HS-5 (cell line): ENCODE results near the gene LSP1.

ENCODE experiments used
- DNase-seq: peaks from one replicate; pipeline ENCODE4 v3.0.0-alpha.2; 2012; ENCODE audit warnings: low read depth

The LSP1 gene

GRCh38 chr11:1917523-1918435 is 64.9 kb downstream of the LSP1 start:
- no peak for DNase-seq

DNA sequence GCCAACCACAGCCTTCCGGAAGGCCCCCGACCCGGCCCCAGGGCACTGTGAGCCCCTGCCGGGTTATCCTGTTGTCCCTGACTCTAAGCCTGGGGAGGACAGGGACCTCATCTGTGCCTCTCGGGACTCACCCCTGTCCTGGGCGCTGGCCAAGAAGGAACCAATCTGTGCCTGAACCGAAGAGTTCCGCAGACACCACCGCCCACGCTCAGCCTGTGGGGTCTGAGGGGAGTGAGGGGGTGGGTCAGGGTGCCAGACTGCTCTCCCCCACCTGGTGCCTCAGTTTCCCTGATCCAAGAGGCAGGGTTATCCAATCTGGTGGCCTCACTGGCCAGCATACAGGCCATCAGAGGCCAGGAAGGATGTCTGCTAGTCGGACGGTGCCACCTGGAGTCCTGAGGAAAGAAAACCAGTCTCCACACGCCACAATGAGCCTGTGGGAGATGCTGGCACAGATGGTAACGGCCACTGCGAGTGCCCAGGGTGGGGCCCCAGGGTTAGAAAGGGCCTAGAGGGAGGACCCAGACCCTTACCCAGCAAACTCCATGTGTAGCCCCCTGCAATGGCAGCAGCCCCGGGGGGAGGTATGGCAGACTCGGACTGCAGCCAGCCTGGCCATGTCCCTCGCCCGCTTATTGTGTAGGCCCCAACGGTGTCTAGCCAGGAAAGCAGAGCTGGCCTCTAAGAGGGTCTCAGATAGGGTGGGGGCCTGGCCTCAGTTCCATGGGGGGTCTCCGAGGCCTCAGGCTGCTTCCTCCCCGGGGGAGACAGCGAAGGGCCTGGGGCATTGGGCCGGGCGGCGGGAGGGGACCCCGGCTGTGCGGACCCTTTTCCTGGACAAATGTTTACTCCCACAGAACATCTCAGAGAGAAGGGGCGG is 65.8 kb downstream of the LSP1 start:
- DNase-seq = no peak

DNA sequence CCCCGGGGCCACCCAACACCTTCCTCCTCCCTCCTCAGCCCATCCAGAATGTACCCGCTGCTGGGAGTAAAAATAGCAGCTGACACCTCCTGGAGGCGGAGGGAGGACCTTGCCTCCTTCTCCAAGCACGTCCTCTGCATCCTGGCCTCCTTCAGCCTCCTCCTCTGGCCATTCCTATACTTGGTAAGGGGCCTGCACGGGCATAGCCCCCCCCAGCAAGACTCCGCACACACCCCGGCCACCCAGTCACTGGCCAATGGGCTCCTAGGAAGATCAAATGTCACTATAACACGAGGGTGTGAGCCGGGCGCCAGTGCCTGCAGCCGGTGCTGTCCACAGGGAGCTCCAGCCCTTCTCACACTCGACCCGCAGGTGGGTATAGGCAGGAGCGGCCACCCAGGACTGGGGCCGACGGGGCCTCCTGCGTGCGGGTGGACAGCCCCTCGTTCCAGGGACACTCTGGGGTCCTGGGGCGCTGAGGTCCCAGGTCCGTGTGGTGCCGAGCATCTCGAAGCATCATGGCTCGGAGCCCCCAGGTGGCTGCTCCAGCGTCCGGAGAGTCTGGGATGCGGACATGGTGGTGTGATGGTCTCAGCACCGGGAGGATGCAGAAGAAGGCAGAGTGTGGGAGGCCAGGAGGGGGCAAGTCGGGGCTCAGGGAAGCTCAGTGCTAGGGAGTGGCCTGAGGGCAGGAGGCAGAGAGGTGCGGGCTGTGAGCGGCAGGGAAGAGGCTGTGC is 66.7 kb downstream of the LSP1 start, which contains the start of gene TNNT3:
Gene TNNT3 (plus strand): TSS at position 313 of the 737 bp plus-strand sequence. CDS start 3,172 bp downstream, outside the sequence.
- no peak for DNase-seq

GRCh38 chr11:1920128-1920908 is 67.4 kb downstream of the LSP1 start:
- DNase-seq = no peak

GRCh38 chr11:1920909-1921573 is 68.2 kb downstream of the LSP1 start:
- no peak for DNase-seq

- DNase-seq = no peak
Measured at GRCh38 chr11:1921574-1922141, 68.8 kb downstream of the LSP1 start.

DNA sequence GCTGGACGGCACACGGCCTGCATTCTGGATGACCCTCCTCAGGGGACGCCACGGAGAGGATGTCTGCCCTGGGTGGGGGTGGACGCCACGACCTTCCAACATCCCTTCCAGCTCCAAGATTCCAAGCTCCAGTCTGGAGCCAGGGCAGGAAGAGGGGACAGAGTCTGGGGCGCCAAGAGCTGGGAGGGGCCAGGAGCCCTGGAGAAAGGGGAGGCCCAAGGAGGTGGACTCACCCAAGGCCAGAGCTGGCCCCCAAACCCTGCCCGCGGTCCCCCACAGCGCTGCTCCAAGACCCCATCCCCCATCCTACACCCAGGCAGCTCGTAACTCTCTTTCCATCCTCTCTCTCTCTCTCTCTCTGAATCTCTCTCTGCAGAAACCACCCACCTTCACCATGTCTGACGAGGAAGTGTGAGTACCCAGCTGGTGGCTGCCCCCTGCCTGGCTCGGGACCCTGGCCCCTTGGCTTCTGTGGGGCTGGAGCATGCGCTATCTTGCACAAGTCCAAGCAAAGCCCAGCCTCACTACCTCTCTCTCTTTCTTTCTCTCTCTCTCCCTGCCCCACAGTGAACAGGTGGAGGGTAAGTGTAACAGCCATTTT is 69.7 kb downstream of the LSP1 start:
- DNase-seq = no peak

GRCh38 chr11:1923201-1923956 is 70.5 kb downstream of the LSP1 start:
- DNase-seq = no peak

DNA sequence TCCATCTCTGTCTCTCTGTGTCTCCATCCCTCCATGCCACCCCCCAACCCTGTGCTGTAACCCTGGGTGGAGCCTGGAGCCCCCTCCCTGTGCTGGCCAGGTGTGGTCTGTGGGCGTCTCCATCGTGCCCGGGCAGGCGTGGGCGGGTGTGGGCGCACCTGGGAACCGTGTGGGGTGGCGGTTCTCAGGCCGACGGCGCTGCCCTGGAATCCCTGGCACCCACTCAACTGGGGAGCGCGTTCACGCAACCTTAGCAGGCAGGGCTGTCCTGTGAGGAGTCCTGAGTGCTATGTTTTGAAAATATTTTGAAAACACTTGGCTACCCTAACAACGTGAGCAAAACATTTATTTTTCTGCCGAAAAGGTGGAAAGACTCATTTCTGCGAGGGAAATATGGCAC is 71.3 kb downstream of the LSP1 start:
- no peak for DNase-seq

GRCh38 chr11:1924646-1925372 is 71.9 kb downstream of the LSP1 start:
- DNase-seq = no peak

- no peak for DNase-seq
Measured at GRCh38 chr11:1925373-1926155, 72.7 kb downstream of the LSP1 start.

DNA sequence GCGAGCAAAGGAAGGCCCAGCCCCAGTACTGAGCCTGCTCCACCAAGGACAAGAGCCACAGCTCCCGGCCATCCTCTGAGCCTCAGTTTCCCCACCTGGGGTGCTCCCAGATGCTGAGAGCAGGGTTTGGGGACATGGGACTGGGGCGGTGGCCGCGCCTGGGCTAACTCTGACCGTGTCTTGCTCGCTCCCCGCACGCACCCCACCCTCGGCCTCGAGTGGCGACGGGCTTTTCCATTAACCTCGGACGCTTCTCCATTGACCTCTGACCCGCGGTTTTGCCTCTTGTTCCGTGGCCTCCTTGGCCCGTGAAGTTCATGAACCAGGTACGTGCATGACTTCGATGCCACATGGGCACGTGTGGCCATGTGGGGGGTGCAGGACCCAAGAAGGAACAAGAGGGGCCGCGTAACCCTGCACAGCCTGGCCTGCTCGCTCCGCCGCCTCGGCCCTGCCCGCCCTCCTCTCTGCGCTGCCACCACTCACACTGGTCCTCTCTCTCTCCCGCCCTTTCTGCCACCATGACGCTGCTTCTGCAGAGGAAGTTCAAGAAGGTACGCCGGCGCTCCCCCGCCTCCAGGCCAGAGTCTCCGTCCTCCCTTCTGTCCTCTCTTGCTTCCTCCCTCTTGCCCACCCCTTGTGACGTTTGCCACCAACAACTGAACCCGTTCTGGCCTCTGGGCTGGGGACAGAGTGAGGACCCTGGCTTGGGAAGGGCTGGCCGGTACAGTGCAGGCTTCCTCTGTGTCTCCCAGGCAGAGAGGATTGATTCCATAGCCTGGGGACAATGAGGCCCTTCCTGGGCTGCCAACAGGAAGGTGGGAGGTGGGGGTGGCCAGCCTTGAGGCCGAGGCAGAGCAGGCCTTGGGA is 73.5 kb downstream of the LSP1 start:
- DNase-seq = no peak

GRCh38 chr11:1927026-1927847 is 74.4 kb downstream of the LSP1 start:
- DNase-seq = no peak

- DNase-seq = no peak
Measured at GRCh38 chr11:1927848-1928469, 75.1 kb downstream of the LSP1 start.

DNA sequence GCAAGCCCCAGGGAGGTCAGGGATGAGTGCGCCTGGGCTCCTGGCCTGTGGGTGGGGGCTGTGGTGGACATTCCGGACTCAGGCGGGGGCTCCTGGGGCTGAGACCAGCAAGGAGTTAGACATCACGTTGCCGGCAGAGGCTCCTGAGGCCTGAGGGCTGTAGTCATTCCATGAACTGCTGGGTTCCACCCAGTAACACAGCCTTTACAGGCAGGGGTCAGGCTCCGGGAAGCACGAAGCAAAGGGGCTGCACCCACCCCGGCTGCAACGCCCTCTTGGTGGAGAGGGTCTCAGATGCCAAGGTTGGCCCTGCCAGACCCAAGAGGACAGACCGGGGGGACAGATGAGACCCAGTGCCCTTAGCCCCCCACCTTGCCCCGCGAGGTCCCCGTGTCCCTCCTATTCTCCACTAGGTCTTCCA is 75.6 kb downstream of the LSP1 start:
- DNase-seq = no peak
